ENCODE data around the gene JMJD8.

DNA sequence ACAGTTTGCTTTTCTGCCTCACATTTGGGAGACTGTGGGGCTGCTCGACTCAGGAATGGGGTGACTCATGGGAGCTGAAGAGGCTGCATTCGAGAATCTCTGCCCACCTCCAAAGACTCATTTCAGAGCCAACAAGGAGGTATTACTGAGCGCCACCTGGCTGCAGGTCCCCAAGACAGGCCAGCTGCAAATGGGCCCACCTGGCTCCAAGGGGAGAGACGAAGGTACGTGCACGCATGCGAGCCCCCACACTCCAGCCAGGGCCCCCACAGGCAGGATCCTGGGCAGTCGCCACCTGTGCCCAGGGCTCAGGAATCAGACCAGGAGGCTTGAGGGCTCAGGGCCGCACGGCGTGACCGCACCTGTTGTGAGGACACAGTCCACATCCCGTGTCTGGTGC lies 48.8 kb upstream of the JMJD8 start:
- TF ChIP-seq CTCF (IDR thresholded peaks at IDR 0.05) (no peak), POLR2A (IDR thresholded peaks at IDR 0.05) (no peak)

Measured in esophagus squamous epithelium (tissue), 4 donors.